ENCODE data around the gene GHRH.

GRCh38 chr20:37238426-37238825, 23.2 kb downstream of the GHRH start:
- no peak for TF ChIP-seq CTCF (IDR thresholded peaks at IDR 0.05)
- no peak for TF ChIP-seq MLX (CRISPR knock-in tag; IDR thresholded peaks at IDR 0.05)
- no peak for TF ChIP-seq NR2C2 (CRISPR knock-in tag; IDR thresholded peaks at IDR 0.05)
- TF ChIP-seq ZNF263 (CRISPR knock-in tag; IDR thresholded peaks at IDR 0.05; ENCODE audit: low read depth), result no peak
- no peak for TF ChIP-seq USF2 (CRISPR knock-in tag; IDR thresholded peaks at IDR 0.05)
- TF ChIP-seq E2F5 (CRISPR knock-in tag; IDR thresholded peaks at IDR 0.05), result no peak
- no peak for TF ChIP-seq CBFB (CRISPR knock-in tag; IDR thresholded peaks at IDR 0.05; ENCODE audit: low read depth)
- TF ChIP-seq NR3C1 (CRISPR knock-in tag; conservative IDR thresholded peaks at IDR 0.05; ENCODE audit: low read depth), result no peak
- TF ChIP-seq FOXJ3 (CRISPR knock-in tag; IDR thresholded peaks at IDR 0.05; ENCODE audit: borderline replicate concordance), result no peak
- TF ChIP-seq ATF2 (CRISPR knock-in tag; IDR thresholded peaks at IDR 0.05; ENCODE audit: borderline replicate concordance, low read depth), result no peak
- no peak for TF ChIP-seq SMAD4 (CRISPR knock-in tag; IDR thresholded peaks at IDR 0.05)
- no peak for TF ChIP-seq MYBL2 (CRISPR knock-in tag; IDR thresholded peaks at IDR 0.05)
- no peak for TF ChIP-seq HMGXB4 (CRISPR knock-in tag; IDR thresholded peaks at IDR 0.05)
- TF ChIP-seq NFYB (CRISPR knock-in tag; conservative IDR thresholded peaks at IDR 0.05; ENCODE audit: low read depth), result no peak
